Measurements from ENCODE around the gene IP6K1.
A peak's percentile ranks its signal among the peaks of the same experiment; 100 is the strongest.
"Not testable (repeated sequence)": the region's sequence is repeated elsewhere in the genome, so short reads cannot be mapped to it uniquely, and the experiment has no call there.

IP6K1 gene

DNA sequence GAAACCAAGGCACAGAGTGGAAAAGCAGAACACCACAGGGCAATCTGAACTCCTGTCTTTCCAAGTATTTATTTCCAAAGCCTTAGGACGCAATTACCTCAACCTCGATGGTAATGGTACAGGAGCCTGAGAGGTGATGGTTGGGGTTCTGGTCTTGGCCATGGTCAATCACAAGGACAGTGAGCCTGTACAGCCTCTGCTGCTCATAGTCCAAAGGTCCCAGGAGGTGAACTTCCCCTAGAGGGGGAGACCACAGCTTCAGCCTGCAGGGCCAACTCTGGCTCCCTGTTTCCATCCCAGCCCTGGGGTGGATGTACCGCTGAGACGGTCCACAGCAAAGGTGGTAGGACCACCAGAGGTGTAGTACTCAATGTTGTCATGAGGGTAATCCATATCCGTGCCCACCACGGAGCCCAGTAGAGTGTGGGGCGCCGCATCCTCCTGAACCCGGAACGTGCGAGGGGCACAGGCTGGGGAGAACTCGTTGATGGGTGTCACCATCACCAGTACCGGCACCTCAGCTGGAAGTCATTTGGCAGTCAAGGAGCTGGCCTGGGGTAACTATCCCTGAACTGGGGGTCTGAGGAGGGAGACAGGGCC, 7.2 kb upstream of the IP6K1 start:
- no peak for DNase-seq (ENCODE audit: low spot score)

- DNase-seq (ENCODE audit: low spot score) = no peak
These were observed 6.2 kb upstream of the IP6K1 start for GRCh38 chr3:49792371-49793150.

DNA sequence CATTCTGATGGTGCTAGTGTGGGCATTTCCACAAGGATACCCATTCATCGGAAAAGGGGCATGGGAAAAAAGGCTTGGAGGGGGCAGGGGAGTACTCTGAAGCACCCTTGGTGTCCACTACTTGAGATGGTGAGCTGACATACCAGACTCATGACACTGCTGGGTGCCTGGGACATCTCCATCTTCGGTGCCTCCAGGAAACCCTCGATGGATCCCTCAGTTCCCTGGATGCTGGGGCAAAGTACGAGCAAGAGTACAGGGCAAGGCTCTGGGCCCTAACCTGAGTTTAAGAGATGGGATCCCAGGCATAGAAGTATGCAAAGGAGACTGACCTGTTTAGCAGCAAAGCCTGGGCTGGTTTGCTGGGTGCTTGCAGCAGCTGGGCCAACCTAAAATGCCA, 5.2 kb upstream of the IP6K1 start:
- no peak for DNase-seq (ENCODE audit: low spot score)

DNA sequence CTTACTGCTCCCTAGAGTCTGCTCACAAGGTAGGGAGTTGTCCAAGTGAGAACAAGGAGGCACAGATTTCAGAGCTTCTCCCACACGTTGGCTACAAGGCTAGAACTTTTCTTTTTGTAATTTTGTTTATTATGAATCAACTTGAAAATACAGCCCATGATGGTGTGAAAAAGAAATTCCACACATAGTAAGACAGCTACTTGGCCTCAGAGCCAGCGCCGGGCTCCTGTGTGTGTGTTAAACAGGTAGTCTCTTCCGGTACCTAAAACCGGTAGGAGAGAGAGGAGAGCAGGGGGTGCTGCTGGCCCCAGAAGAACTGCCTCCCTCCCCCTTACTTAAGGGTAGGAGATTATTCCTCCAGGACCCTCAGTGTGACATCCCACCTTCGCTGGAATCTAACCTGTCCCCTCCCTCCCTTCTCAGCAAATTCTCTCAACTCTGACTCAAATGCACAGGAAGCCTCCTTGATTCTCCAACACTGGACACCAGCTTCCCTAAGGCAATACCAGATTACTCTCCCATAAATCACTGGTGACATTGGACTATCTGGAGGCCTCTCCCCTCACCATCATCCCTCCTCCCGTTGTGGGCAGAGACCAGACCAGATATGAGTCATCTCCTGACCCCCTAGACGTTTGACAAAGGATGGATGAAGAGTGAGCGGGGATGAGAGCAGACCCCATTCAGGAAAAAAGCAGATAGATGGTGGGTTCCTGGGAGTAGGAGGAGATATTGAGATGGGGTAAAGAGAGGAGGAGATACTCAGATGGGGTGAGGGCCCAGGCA, 4.5 kb upstream of the IP6K1 start:
- no peak for DNase-seq (ENCODE audit: low spot score)

- no peak for DNase-seq (ENCODE audit: low spot score)
These were observed 1.7 kb upstream of the IP6K1 start for GRCh38 chr3:49788056-49788455.

DNA sequence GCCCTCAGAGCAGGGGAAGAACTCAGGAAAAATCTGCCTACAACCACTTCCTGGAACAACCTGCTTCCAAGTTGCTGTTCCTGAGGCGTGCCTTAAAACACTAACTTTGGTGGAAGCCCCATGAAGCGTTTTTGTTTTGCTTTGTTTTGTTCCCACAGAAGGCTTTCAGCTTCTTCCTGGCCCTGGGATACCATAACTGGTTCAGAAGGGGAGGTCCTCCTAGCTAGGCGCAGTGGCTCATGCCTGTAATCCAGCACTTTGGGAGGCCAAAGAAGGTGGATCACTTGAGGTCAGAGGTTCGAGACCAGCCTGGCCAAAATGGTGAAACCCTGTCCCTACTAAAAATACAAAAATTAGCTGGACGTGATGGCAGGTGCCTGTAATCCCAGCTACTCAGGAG, 1.2 kb upstream of the IP6K1 start:
- DNase-seq (ENCODE audit: low spot score) = no peak

GRCh38 chr3:49787182-49787464, 781 bp upstream of the IP6K1 start:
- DNase-seq (ENCODE audit: low spot score) = no peak

DNA sequence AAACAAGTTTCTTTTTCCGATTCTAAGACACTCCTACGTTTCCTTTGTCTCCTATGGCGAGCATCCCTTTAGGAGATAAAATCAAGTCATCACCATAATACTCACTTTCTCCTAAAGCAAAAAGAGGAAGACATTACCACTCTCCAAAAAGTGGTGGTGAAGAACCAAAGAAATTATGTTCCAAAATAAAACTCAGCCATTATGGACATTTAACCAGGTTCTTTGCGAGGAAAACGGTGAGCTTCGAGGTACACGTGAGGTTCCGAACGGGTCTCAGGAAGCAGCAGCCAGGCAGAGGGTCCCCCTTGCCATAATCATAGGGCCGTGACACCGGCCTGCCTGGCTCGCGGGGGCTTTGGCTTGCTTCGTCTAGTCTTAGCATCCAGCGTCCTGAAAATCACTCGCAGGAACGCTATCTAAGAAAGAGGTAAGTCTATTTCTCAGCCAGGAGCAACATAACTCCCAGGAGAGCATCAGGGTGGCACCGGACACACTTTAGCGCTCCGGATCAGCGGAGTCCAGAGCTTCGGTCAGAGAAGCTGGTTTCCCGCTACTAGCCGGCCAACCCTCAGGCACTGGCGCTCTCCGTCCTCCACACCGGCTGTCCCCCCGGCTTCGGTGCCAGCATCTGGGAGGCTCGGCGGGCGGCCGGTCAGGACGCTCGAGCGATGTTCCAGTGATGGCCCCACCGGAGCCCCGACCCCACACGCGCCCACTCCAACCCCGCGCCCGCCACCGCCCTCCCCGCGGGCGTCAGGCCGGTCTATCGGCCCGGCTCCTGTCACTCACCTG, 581 bp downstream of the IP6K1 start:
- DNase-seq (ENCODE audit: low spot score) = peak; percentile 18

GRCh38 chr3:49782277-49782676, 4.1 kb downstream of the IP6K1 start:
- DNase-seq (ENCODE audit: low spot score) = not testable (repeated sequence)

DNA sequence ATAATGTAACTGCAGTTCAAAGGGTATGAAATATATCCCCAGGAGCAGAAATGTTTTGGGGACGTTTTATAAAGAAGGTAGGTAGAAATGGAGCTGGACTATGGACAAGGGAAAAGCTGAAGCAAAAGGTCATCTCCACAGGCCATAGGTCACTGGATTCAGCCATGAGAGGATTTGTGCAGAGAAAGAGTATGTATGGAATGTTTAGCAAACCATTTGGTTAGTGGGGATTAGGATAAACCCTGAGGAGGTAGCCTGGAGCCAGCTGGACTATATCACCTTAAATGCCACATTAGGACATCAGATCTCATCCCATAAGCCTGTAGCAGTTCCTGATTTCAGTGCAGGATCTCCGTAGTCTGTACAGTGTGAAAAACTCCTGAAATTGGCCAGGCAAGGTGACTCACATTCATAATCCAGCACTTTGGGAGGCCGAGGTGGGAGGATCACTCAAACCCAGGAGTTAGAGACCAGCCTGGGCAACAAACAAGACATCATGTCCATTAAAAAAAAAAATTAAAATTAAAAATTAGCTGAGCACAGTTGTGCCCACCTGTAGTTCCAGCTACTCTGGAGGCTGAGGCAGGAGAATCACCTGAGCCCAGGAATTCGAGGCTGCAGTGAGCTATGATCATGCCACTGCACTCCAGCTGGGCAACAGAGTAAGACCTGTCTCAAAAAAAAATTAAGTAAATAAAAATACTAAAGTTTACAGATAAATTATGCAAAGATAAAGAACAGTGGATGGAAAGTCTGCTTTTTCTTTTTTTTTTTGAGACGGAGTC, 4.7 kb downstream of the IP6K1 start:
- DNase-seq (ENCODE audit: low spot score) = no peak

- DNase-seq (ENCODE audit: low spot score) = not testable (repeated sequence)
These were observed 5.4 kb downstream of the IP6K1 start for GRCh38 chr3:49780975-49781365.

GRCh38 chr3:49780080-49780974, 6.0 kb downstream of the IP6K1 start:
- no peak for DNase-seq (ENCODE audit: low spot score)

GRCh38 chr3:49779358-49780079, 6.8 kb downstream of the IP6K1 start:
- DNase-seq (ENCODE audit: low spot score) = no peak

DNA sequence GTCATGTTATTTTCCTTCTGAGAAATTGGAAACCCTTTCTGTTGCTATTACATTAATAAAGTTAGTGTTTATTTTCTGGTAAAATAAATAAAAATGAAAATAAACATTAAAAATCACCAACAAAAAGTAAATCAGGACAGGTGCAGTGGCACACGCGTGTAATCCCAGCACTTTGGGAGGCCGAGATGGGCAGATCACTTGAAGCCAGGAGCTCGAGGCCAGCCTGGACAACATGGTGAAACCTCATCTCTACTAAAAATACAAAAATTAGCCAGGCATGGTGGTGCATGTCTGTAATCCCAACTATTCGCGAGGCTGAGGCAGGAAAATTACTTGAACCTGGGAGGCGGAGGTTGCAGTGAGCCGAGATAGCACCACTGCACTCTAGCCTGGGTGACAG, 10.2 kb downstream of the IP6K1 start:
- DNase-seq (ENCODE audit: low spot score) = not testable (repeated sequence)

- no peak for DNase-seq (ENCODE audit: low spot score)
These were observed 10.8 kb downstream of the IP6K1 start for GRCh38 chr3:49775538-49775937.

- DNase-seq (ENCODE audit: low spot score) = no peak
These were observed 13.6 kb downstream of the IP6K1 start for GRCh38 chr3:49772703-49773102.

GRCh38 chr3:49771340-49771938, 14.9 kb downstream of the IP6K1 start:
- no peak for DNase-seq (ENCODE audit: low spot score)

- no peak for DNase-seq (ENCODE audit: low spot score)
These were observed 16.4 kb downstream of the IP6K1 start for GRCh38 chr3:49769926-49770325.

GRCh38 chr3:49769286-49769915, 16.9 kb downstream of the IP6K1 start:
- no peak for DNase-seq (ENCODE audit: low spot score)
